HG02759 (cell line): ENCODE measurements around the gene ITGA6.

Experiments
- ATAC-seq: cut with Tn5 transposase; IDR thresholded peaks from one replicate; pipeline ENCODE4 v1.9.1; 2021; ENCODE audit warnings: mild to moderate bottlenecking, moderate library complexity; ENCODE audit not compliant: unreplicated experiment

Gene ITGA6

GRCh38 chr2:172439911-172440310 lies 12.5 kb downstream of the ITGA6 start:
- ATAC-seq = no peak

GRCh38 chr2:172440795-172441194 lies 13.4 kb downstream of the ITGA6 start:
- ATAC-seq = no peak

GRCh38 chr2:172442072-172442895 lies 14.9 kb downstream of the ITGA6 start:
- ATAC-seq = no peak

GRCh38 chr2:172445851-172446250 lies 18.5 kb downstream of the ITGA6 start:
- no peak for ATAC-seq

- no peak for ATAC-seq
Observed at GRCh38 chr2:172446474-172447063, 19.2 kb downstream of the ITGA6 start.

- ATAC-seq = no peak
Observed at GRCh38 chr2:172447811-172448493, 20.6 kb downstream of the ITGA6 start.

- no peak for ATAC-seq
Observed at GRCh38 chr2:172448544-172449267, 21.3 kb downstream of the ITGA6 start.

GRCh38 chr2:172449911-172450550 lies 22.6 kb downstream of the ITGA6 start:
- ATAC-seq = no peak

GRCh38 chr2:172451923-172452322 lies 24.5 kb downstream of the ITGA6 start:
- ATAC-seq = no peak

- no peak for ATAC-seq
Observed at GRCh38 chr2:172452845-172453244, 25.5 kb downstream of the ITGA6 start.

GRCh38 chr2:172454404-172455120 lies 27.2 kb downstream of the ITGA6 start:
- ATAC-seq = no peak

GRCh38 chr2:172455121-172455515 lies 27.7 kb downstream of the ITGA6 start:
- ATAC-seq = no peak

GRCh38 chr2:172456002-172456401 lies 28.6 kb downstream of the ITGA6 start:
- ATAC-seq = no peak

- ATAC-seq = no peak
Observed at GRCh38 chr2:172457536-172457935, 30.1 kb downstream of the ITGA6 start.

- ATAC-seq = no peak
Observed at GRCh38 chr2:172458561-172459124, 31.3 kb downstream of the ITGA6 start.

- no peak for ATAC-seq
Observed at GRCh38 chr2:172460780-172461201, 33.4 kb downstream of the ITGA6 start.

- ATAC-seq = peak; percentile 59
Observed at GRCh38 chr2:172461591-172462372, 34.4 kb downstream of the ITGA6 start.

- ATAC-seq = no peak
Observed at GRCh38 chr2:172462373-172462848, 35.0 kb downstream of the ITGA6 start.

GRCh38 chr2:172462849-172463381 lies 35.5 kb downstream of the ITGA6 start:
- peak; percentile 77 for ATAC-seq
